PC-3 (cell line): ENCODE data around the gene TCHP. TPM values are rescaled to one million over a fixed set of nuclear protein-coding genes. Genes with fewer than 3 reads are reported as not detected.
"Not testable (repeated sequence)": the region's sequence is repeated elsewhere in the genome, so short reads cannot be mapped to it uniquely, and the experiment has no call there.

ENCODE experiments used
- ATAC-seq: fragments of 200-7000 bp; cut with Tn5 transposase; 2 replicates; pipeline ENCODE4 v1.9.1; 2020; ENCODE audit warnings: mild to moderate bottlenecking, moderate library complexity
- BruUV-seq: library from RNA; stranded (reverse); fragments of 400-500 nt; replicated peaks from 2 replicates; lab custom pipeline; 2021; lab: Mats Ljungman, UMichigan
- CTCF ChIA-PET: fragments of 300-600 bp; sonication (Branson Sonifier 250); formaldehyde crosslinking; loops from one replicate; lab custom pipeline; 2022; ENCODE audit warnings: antibody characterized with exemption; lab: Charles Lee
- POLR2A ChIA-PET: fragments of 300-600 bp; sonication (Branson Sonifier 250); formaldehyde crosslinking; loops from one replicate; lab custom pipeline; 2022; ENCODE audit warnings: antibody characterized with exemption; ENCODE audit not compliant: unreplicated experiment; lab: Charles Lee
- DNase-seq: peaks from one replicate; pipeline ENCODE4 v3.0.0-alpha.2; 2015
- H2AFZ ChIP-seq: fragments of 300-600 bp; sonication (generic); 2 replicates; pipeline ENCODE4 v1.6.0; 2016; ENCODE audit warnings: antibody characterized with exemption, low read length
- H3F3A ChIP-seq: fragments of 300-600 bp; sonication (generic); one replicate; pipeline ENCODE4 v1.6.0; 2017; ENCODE audit warnings: antibody characterized with exemption, low read length, control low read depth, mild to moderate bottlenecking; ENCODE audit not compliant: unreplicated experiment
- H3K27ac ChIP-seq: fragments of 300-600 bp; sonication (generic); 2 replicates; pipeline ENCODE4 v1.5.1; 2016; ENCODE audit warnings: mild to moderate bottlenecking, low read length
- H3K27me3 ChIP-seq: fragments of 300-600 bp; sonication (generic); 2 replicates; pipeline ENCODE4 v1.6.1; 2016; ENCODE audit warnings: low read length, mixed read lengths
- H3K36me3 ChIP-seq: fragments of 300-600 bp; sonication (generic); 2 replicates; pipeline ENCODE4 v1.6.1; 2016; ENCODE audit warnings: low read depth, mixed run types, low read length, mixed read lengths
- H3K4me1 ChIP-seq: fragments of 300-600 bp; sonication (generic); 2 replicates; pipeline ENCODE4 v1.5.1; 2016; ENCODE audit warnings: low read length; ENCODE audit not compliant: insufficient read depth
- H3K4me2 ChIP-seq: fragments of 300-600 bp; sonication (generic); 2 replicates; pipeline ENCODE4 v1.6.0; 2016; ENCODE audit warnings: low read length
- H3K4me3 ChIP-seq: fragments of 300-600 bp; sonication (generic); 2 replicates; pipeline ENCODE4 v1.5.1; 2016; ENCODE audit warnings: mild to moderate bottlenecking, low read length, mixed read lengths
- H3K79me2 ChIP-seq: fragments of 300-600 bp; sonication (generic); 2 replicates; pipeline ENCODE4 v1.6.1; 2017; ENCODE audit warnings: low read length, mixed read lengths
- H3K9ac ChIP-seq: fragments of 300-600 bp; sonication (generic); 2 replicates; pipeline ENCODE4 v1.6.0; 2016; ENCODE audit warnings: mild to moderate bottlenecking, low read length
- H3K9me2 ChIP-seq: fragments of 300-600 bp; sonication (generic); replicated peaks from 2 replicates; pipeline ENCODE4 v1.6.1; 2016; ENCODE audit warnings: mixed run types, low read length, mixed read lengths
- H3K9me3 ChIP-seq: fragments of 300-600 bp; sonication (generic); 2 replicates; pipeline ENCODE4 v1.6.1; 2016; ENCODE audit warnings: low read length, mixed read lengths
- H4K20me1 ChIP-seq: fragments of 300-600 bp; sonication (generic); 2 replicates; pipeline ENCODE4 v1.6.1; 2016; ENCODE audit warnings: low read length, mixed read lengths
- EZH2 ChIP-seq: fragments of 300-600 bp; sonication (generic); IDR thresholded peaks from one replicate; pipeline ENCODE4 v1.6.1; 2017; ENCODE audit warnings: antibody characterized with exemption, mild to moderate bottlenecking, low read length; ENCODE audit not compliant: unreplicated experiment
- EZH2phosphoT487 ChIP-seq: fragments of 300-600 bp; sonication (generic); IDR thresholded peaks from 2 replicates; pipeline ENCODE4 v1.6.1; 2018; ENCODE audit warnings: mild to moderate bottlenecking, antibody characterized with exemption, low read length, borderline replicate concordance
- intact Hi-C: fragments of 100-400 bp; cut with micrococcal nuclease; formaldehyde crosslinking; loops from 2 replicates; pipeline ENCODE4 v1.9.0; 2023
- total RNA-seq: library from RNA; depleted of rRNA; stranded (reverse); fragments of >200 nt; gene quantifications from 2 replicates; pipeline ENCODE4 v1.2.3, GENCODE V29; 2014
- TF ChIP-seq, protein P1 (sequence below): fragments of 300-600 bp; sonication (generic); conservative IDR thresholded peaks from 2 replicates; pipeline ENCODE4 v1.5.1; 2017; ENCODE audit warnings: antibody characterized with exemption, low read depth, mild to moderate bottlenecking, low read length

Gene TCHP
- total RNA-seq, 1 experiment from 2014 or later, result 21.6 TPM

DNA sequence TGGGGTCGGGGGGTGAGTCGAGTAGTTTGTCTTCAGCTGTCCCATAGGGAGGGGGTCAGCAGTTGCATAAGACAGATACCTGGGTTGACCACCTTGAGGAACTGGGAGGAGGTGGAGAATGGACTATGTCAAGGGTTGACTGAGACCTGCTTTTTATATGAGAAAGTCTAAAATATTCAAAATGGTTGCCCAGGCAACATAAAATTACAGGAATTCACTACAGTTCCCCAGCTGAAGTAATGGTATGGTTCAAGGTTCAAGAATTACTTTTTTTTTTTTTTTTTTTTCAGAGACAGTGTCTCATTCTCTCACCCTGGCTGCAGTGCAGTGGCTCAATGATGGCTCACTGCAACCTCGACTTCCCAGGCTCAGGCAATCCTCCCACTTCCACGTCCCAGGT is 5.1 kb upstream of the TCHP start:
- CTCF ChIA-PET, result no interaction called here

DNA sequence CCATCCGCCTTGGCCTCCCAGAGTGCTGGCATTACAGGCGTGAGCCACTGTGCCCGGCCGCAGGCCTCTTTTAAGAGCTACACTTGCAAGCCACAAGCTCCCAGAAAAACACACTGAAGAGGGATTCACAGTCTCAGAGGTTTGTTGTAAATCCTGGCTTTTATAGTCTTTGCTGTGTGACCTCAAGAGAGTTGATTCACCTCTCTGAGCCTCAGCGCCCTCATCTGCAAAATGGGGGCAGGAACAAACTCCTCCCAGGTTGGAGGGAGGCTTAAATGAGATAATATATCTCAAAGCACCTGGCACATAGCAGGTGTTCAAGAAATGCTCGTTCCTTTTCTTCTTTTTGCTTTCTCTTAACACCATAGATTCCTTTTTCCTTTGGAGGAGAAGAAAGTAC is 3.9 kb upstream of the TCHP start:
- Histone ChIP-seq H3F3A (no peaks in the 10 kb centered on the region), H3K4me2 (no peak overlapping the region), H3K4me1 (peaks cover 8% of the 10 kb centered on the region), H3K4me3 (no peak overlapping the region), H3K9ac (no peak overlapping the region), H3K27me3 (no peaks in the 10 kb centered on the region), H3K9me2 (no peaks in the 10 kb centered on the region), H3K36me3 (no peaks in the 10 kb centered on the region), H3K27ac (no peak overlapping the region), H3K9me3 (no peaks in the 10 kb centered on the region), H4K20me1 (no peaks in the 10 kb centered on the region), H2AFZ (no peak overlapping the region), H3K79me2 (peaks cover 19% of the 10 kb centered on the region)
- ChIA-PET POLR2A (no interaction called here), CTCF (no interaction called here)
- no TSS peak for BruUV-seq
- no peak for ATAC-seq
- intact Hi-C loops, result no loop called here
- no peak for DNase-seq
- TF ChIP-seq EZH2 (no peak), EZH2phosphoT487 (no peak)
- TF ChIP-seq, protein P1, sequence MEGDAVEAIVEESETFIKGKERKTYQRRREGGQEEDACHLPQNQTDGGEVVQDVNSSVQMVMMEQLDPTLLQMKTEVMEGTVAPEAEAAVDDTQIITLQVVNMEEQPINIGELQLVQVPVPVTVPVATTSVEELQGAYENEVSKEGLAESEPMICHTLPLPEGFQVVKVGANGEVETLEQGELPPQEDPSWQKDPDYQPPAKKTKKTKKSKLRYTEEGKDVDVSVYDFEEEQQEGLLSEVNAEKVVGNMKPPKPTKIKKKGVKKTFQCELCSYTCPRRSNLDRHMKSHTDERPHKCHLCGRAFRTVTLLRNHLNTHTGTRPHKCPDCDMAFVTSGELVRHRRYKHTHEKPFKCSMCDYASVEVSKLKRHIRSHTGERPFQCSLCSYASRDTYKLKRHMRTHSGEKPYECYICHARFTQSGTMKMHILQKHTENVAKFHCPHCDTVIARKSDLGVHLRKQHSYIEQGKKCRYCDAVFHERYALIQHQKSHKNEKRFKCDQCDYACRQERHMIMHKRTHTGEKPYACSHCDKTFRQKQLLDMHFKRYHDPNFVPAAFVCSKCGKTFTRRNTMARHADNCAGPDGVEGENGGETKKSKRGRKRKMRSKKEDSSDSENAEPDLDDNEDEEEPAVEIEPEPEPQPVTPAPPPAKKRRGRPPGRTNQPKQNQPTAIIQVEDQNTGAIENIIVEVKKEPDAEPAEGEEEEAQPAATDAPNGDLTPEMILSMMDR, result no peak

More for the DNA sequence above, 5.1 kb upstream of the TCHP start:
- POLR2A ChIA-PET, result no interaction called here
- Histone ChIP-seq H3K79me2 (peaks cover 7% of the 10 kb centered on the region; the same call in 1 of the 2 replicates), H3K27me3 (no peaks in the 10 kb centered on the region), H3K27ac (no peak overlapping the region), H3K9ac (no peak overlapping the region), H3K4me2 (no peak overlapping the region), H3K9me3 (no peaks in the 10 kb centered on the region), H3K4me1 (peaks cover 6% of the 10 kb centered on the region), H2AFZ (no peak overlapping the region), H4K20me1 (no peaks in the 10 kb centered on the region), H3F3A (no peaks in the 10 kb centered on the region), H3K36me3 (no peaks in the 10 kb centered on the region), H3K4me3 (no peak overlapping the region), H3K9me2 (no peaks in the 10 kb centered on the region)
- BruUV-seq, result no TSS peak
- no peak for ATAC-seq
- no peak for DNase-seq
- TF ChIP-seq EZH2phosphoT487 (no peak), EZH2 (no peak)
- TF ChIP-seq, protein P1, result no peak
- intact Hi-C loops, result no loop called here

DNA sequence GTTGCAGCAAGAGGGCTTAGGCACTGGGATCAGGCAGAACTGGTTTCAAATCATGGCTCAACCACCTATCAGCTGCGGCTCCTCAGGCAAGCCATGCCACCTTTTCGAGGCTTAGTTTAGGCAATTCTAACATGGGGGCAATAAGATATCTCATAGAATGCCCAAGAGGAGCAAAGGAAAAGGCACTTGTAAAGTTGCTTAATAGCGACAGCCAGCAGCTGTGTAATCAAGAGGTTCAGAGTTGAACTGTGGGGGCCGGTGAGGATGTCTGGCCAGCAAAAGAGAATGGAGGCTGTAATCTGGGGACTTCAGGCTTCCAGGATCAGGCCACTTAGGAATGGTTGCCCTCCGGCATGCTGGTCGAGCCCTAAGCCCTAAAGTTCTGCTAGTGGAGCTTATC is 3.0 kb upstream of the TCHP start:
- Histone ChIP-seq H3F3A (no peaks in the 10 kb centered on the region), H3K4me3 (no peak overlapping the region), H4K20me1 (no peaks in the 10 kb centered on the region), H3K27me3 (no peaks in the 10 kb centered on the region), H3K9me3 (no peaks in the 10 kb centered on the region), H3K9ac (no peak overlapping the region), H3K27ac (no peak overlapping the region), H3K4me1 (peaks cover 11% of the 10 kb centered on the region), H3K4me2 (no peak overlapping the region), H3K79me2 (peaks cover 27% of the 10 kb centered on the region), H2AFZ (no peak overlapping the region), H3K9me2 (no peaks in the 10 kb centered on the region), H3K36me3 (no peaks in the 10 kb centered on the region)
- CTCF ChIA-PET, result no interaction called here
- DNase-seq, result no peak
- ATAC-seq, result no peak
- no TSS peak for BruUV-seq
- TF ChIP-seq, protein P1, result no peak
- TF ChIP-seq EZH2 (no peak), EZH2phosphoT487 (no peak)
- POLR2A ChIA-PET, result no interaction called here
- intact Hi-C loops, result no loop called here

DNA sequence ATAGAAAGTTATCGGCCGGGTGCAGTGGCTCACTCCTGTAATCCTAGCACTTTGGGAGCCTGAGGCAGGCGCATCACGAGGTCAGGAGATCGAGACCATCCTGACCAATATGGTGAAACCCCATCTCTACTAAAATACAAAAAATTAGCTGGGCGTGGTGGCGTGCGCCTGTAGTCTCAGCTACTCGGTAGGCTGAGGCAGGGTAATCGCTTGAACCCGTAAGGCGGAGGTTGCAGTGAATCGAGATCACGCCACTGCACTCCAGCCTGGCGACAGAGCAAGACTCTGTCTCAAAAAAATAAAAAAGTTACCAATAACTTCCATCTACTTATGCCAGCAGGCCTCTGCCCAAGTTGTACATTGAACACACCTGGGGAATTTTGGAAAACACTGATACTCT is 729 bp upstream of the TCHP start:
- H3K9me2 ChIP-seq, DNase-seq, H3K27ac ChIP-seq, intact Hi-C loops, H3K27me3 ChIP-seq, POLR2A ChIA-PET, H3F3A ChIP-seq, ATAC-seq, H3K9me3 ChIP-seq, H4K20me1 ChIP-seq, BruUV-seq: not testable (repeated sequence)
- Histone ChIP-seq H3K79me2 (peaks cover 34% of the 10 kb centered on the region), H3K4me1 (peaks cover 11% of the 10 kb centered on the region), H3K4me3 (peak overlapping the region; percentile 74), H3K4me2 (peak overlapping the region; percentile 91), H2AFZ (peak overlapping the region; percentile 81), H3K9ac (peak overlapping the region; percentile 88), H3K36me3 (peaks cover 16% of the 10 kb centered on the region)
- CTCF ChIA-PET, result interaction anchor here (0.7 kb wide), 1 partner anchor 11 kb away, joined by 3 read pairs; no protein-coding TSS in a partner anchor
